Thyroid gland (tissue), 4 donors: ENCODE measurements around the gene AMACR.

ENCODE experiments used
- CTCF ChIP-seq, 6 experiments: fragments of 200-600 bp in 3 of 6; fragments of 450-650 bp in 3 of 6; sonication (generic) in 3 of 6; IDR thresholded peaks; one replicate each; pipeline ENCODE4 v1.5.1; 2016 to 2019; ENCODE audit warnings: antibody characterized with exemption in 6 of 6, mild to moderate bottlenecking in 2 of 6, inconsistent platforms in 1 of 6, moderate library complexity in 1 of 6
- POLR2A ChIP-seq, 2 donors: fragments of 450-650 bp; IDR thresholded peaks; one replicate each; pipeline ENCODE4 v1.6.1; 2017; ENCODE audit warnings: antibody characterized with exemption in 2 of 2, mild to moderate bottlenecking in 2 of 2, moderate library complexity in 1 of 2

- TF ChIP-seq CTCF (IDR thresholded peaks at IDR 0.05) (no peak), POLR2A (IDR thresholded peaks at IDR 0.05) (no peak)
Observed at GRCh38 chr5:33939556-33940262, 68.1 kb downstream of the AMACR start.
